Nephron progenitor cell (in vitro differentiated cells): ENCODE measurements around the gene FAM120A.

Source experiments
- DNase-seq: peaks from one replicate; pipeline ENCODE4 v3.0.0; 2021
- H3K27ac Mint-ChIP-seq: 2 replicates; pipeline ENCODE4 v1.8.0; 2021; ENCODE audit warnings: mild to moderate bottlenecking, moderate library complexity, mixed read lengths
- H3K27me3 Mint-ChIP-seq: 2 replicates; pipeline ENCODE4 v1.8.0; 2021; ENCODE audit warnings: mild to moderate bottlenecking, low read depth, mixed read lengths; ENCODE audit not compliant: poor library complexity
- H3K36me3 Mint-ChIP-seq: 2 replicates; pipeline ENCODE4 v1.8.0; 2021; ENCODE audit warnings: low read depth, mixed read lengths
- H3K4me1 Mint-ChIP-seq: 2 replicates; pipeline ENCODE4 v1.8.0; 2021; ENCODE audit warnings: mixed read lengths
- H3K4me3 Mint-ChIP-seq: 2 replicates; pipeline ENCODE4 v1.8.0; 2021; ENCODE audit warnings: mild to moderate bottlenecking, moderate library complexity, mixed read lengths
- H3K9me3 Mint-ChIP-seq: 2 replicates; pipeline ENCODE4 v1.8.0; 2021; ENCODE audit warnings: mild to moderate bottlenecking, moderate library complexity, mixed read lengths
- CTCF ChIP-seq: fragments of 200-600 bp; sonication (generic); IDR thresholded peaks from 2 replicates; pipeline ENCODE4 v1.5.0; 2021; ENCODE audit warnings: antibody characterized with exemption

The FAM120A gene

GRCh38 chr9:93501406-93501805 lies 49.9 kb downstream of the FAM120A start:
- H3K27ac Mint-ChIP-seq: no peak overlapping the region
- no peak for DNase-seq

GRCh38 chr9:93503381-93503780 lies 51.9 kb downstream of the FAM120A start:
- no peak for DNase-seq
- Mint-ChIP-seq H3K27me3 (peaks cover 7% of the 10 kb centered on the region), H3K36me3 (peaks cover 66% of the 10 kb centered on the region), H3K9me3 (no peaks in the 10 kb centered on the region), H3K4me1 (peaks cover 20% of the 10 kb centered on the region), H3K4me3 (no peak overlapping the region), H3K27ac (no peak overlapping the region)
- TF ChIP-seq CTCF: no peak

More at GRCh38 chr9:93501406-93501805, 49.9 kb downstream of the FAM120A start:
- Mint-ChIP-seq H3K36me3 (peaks cover 77% of the 10 kb centered on the region), H3K4me3 (no peak overlapping the region), H3K27me3 (no peaks in the 10 kb centered on the region), H3K4me1 (peaks cover 10% of the 10 kb centered on the region), H3K9me3 (no peaks in the 10 kb centered on the region)
- no peak for TF ChIP-seq CTCF

- Mint-ChIP-seq H3K4me1 (peaks cover 26% of the 10 kb centered on the region), H3K9me3 (no peaks in the 10 kb centered on the region), H3K36me3 (peaks cover 54% of the 10 kb centered on the region), H3K27ac (no peak overlapping the region), H3K4me3 (no peak overlapping the region), H3K27me3 (peaks cover 7% of the 10 kb centered on the region)
- no peak for TF ChIP-seq CTCF
- no peak for DNase-seq
Measured at GRCh38 chr9:93505541-93506132, 54.2 kb downstream of the FAM120A start.

- H3K4me3 Mint-ChIP-seq: no peak overlapping the region
- TF ChIP-seq CTCF: no peak
Measured at GRCh38 chr9:93507768-93508167, 56.3 kb downstream of the FAM120A start.

GRCh38 chr9:93508207-93508606 lies 56.7 kb downstream of the FAM120A start:
- Mint-ChIP-seq H3K27me3 (peaks cover 10% of the 10 kb centered on the region), H3K36me3 (peaks cover 41% of the 10 kb centered on the region), H3K9me3 (no peaks in the 10 kb centered on the region), H3K4me1 (peaks cover 46% of the 10 kb centered on the region), H3K4me3 (no peak overlapping the region), H3K27ac (no peak overlapping the region)
- DNase-seq: no peak
- no peak for TF ChIP-seq CTCF

More at GRCh38 chr9:93507768-93508167, 56.3 kb downstream of the FAM120A start:
- H3K36me3 Mint-ChIP-seq: peaks cover 39% of the 10 kb centered on the region
- H3K9me3 Mint-ChIP-seq: no peaks in the 10 kb centered on the region
- DNase-seq: no peak
- no peak overlapping the region for H3K27ac Mint-ChIP-seq
- peaks cover 45% of the 10 kb centered on the region for H3K4me1 Mint-ChIP-seq
- peaks cover 7% of the 10 kb centered on the region for H3K27me3 Mint-ChIP-seq

GRCh38 chr9:93509084-93509483 lies 57.6 kb downstream of the FAM120A start:
- no peaks in the 10 kb centered on the region for H3K9me3 Mint-ChIP-seq
- no peak for TF ChIP-seq CTCF
- H3K27ac Mint-ChIP-seq: no peak overlapping the region
- H3K27me3 Mint-ChIP-seq: peaks cover 10% of the 10 kb centered on the region
- DNase-seq: no peak
- H3K36me3 Mint-ChIP-seq: peaks cover 45% of the 10 kb centered on the region
- H3K4me3 Mint-ChIP-seq: no peak overlapping the region
- H3K4me1 Mint-ChIP-seq: peaks cover 55% of the 10 kb centered on the region
